HG03064 (cell line): Measurements from ENCODE around the gene ANKRD35.
"Not testable (repeated sequence)": the region's sequence is repeated elsewhere in the genome, so short reads cannot be mapped to it uniquely, and the experiment has no call there.

Source experiments
- ATAC-seq: cut with Tn5 transposase; IDR thresholded peaks from one replicate; pipeline ENCODE4 v1.9.1; 2021; ENCODE audit warnings: low read depth; ENCODE audit not compliant: unreplicated experiment

ANKRD35 gene

DNA sequence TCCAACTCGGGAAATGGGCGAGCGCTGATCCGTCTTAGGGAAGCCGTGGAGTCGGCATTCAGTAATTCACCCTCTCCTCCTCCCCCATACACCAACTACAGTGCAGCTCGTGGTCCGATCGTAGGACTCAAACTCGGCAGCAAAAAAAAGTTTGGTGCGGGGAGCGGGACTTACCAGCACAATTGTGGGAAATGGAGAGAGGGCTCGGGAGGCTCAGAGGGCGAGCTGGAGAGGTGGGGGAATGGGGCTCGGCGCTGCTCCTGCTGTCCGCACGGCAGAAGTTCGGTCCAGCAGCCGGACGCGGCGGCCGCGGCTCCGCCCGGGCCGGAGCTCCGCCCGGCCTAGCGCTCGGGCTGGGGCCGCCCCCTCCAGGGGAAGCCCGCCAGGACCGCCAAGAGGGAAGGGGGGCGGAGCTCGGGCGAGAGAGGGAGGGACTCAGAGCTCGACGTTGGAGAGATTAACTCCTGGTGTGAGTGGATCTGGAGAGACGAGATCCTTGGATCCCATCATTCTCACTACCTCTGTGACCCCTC lies 26.1 kb downstream of the ANKRD35 start:
- peak; percentile 55 for ATAC-seq

DNA sequence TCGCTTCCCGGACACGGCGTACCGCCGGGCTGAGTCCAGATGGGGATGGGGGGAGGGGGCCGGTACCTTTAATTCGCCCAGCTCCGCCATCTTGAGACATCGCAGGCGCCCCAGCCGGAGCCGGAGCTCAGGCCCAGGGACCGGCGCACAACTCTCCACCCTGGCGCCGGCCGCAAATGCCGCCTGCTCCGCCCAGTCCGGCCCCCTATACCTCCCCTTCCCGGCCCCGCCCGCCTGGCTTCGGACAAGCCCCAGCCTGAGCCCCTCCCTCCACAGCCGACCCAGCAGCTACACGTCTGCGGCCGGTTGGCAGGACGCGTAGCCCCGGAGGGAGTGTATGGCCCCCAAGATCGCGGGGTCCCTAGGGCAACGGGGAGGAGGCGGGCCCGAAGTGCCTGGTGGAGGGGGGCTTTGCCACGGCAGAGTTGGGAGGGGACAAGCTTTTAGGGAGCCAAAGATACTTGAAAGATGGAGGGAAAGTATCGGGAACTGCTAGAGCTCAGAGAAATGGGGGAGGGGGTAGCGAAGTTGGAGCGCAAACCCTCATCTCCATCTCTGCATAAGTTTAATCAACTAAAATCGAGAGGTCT lies 26.7 kb downstream of the ANKRD35 start, which contains the start of gene PIAS3:
PIAS3 (minus strand) TSS at position 181 of the 590 bp plus-strand sequence; CDS start at position 90, 91 bp downstream.
- peak; percentile 87 for ATAC-seq

DNA sequence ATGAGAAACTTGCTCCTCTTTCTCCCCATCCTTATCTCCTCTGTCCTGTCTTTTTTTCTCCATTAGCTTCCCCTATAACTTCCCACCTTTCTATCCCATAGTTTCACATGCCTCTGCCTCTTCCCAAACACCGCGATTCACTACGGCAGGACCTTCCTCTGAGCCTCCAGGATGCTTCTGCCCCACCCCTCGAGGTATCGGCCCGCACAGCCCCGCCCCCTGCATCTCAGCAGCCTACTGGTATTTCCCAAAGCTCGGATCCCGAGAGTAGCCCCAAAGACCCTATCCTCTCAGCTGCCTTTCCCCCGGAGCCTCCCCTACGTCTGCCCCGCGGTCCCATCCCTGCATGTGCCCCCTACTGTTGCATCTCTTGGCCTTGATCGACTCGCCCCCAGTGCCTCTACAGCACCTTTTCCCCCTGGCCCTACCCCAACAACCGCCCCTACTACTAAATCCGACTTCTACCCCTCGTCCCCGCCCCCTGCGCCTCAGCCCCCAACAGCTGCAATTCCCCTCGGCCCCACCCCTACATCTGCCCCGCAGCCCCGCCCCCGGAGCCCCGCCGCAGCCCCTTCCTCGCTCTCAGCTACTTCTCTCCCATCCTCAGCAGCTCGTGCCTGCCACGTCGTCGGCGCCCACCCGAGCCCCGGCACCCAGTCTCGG lies 27.3 kb downstream of the ANKRD35 start:
- ATAC-seq: peak; percentile 7

DNA sequence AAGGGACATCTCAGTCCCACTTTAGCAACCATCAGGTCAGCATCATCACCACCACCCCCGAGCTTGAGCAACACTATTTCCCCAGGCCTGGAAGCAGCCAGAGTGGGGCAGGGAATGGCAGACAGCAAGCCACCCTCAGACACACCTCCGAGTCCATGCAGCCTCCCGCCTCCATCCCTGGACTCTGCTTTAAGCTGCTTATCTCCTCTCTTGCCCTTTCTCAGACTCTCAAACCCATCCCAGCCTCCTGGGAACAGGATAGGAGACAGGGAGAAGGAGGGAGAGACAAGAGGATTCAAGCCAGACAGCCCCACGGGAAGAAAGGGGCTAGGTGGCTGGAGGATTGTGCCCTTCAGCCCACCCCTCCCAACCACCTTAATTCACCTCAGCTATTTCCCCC lies 28.5 kb downstream of the ANKRD35 start:
- ATAC-seq: no peak

DNA sequence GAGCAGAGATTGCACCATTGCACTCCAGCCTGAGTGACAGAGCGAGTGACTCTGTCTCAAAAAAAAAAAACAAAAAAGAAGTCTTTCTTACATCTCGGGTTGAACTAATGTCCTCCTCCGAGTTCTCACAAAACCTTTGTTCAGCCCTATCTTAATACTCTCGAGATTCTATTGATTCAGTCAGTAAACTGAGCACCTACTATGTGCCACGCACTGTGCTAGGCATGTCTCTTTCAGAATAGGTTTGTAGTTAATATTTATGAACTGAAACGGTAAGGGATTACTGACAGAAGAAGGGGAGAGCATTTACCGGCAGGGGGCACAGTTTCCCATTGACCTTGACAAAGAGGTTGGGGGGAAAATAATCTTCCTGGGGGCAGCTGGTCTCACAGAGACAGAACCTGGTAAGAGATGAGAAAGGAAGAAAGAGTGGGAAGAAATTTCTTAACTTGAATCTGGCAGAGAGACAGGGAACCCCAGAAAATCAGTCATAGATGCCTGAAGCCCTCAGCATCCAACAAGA lies 30.2 kb downstream of the ANKRD35 start:
- ATAC-seq: no peak

DNA sequence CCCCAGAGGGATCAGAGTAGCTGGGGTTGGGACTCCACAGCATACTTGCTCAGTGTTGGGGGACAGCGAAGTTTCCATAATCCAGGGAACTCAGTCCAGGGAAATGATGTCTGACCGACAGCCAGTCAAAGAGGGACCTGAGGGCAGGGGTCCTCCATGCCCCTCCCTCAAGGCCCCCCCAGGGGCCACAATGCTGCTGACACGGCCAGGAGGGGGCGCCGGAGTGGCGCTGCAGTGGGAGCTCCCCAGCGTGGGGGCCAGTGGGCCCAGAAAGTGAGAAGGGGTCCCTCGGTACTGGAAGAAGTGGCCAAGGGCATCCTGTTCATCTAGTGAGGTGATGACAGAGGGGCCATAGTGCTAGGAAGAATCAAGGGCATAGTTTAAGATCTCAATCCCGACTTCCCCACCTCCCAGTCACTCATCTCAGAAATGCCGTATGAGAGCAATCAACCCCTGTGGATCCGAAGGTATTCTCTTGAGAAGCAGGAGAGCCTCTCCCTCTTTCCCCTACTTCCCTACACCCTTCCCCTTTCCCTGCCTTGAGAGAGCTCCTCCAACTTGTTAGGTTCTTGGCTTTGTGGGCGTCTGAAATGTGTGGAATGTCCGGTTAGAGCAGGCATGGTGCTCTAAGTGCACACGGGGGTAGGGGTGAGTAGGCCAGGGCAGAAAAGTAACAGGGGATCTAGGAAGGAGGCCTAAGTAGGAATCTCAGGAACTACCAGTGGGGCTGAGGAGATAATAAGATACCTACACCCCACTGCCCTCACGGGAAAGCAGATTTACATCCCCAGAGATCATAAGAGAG lies 36.1 kb downstream of the ANKRD35 start:
- no peak for ATAC-seq

DNA sequence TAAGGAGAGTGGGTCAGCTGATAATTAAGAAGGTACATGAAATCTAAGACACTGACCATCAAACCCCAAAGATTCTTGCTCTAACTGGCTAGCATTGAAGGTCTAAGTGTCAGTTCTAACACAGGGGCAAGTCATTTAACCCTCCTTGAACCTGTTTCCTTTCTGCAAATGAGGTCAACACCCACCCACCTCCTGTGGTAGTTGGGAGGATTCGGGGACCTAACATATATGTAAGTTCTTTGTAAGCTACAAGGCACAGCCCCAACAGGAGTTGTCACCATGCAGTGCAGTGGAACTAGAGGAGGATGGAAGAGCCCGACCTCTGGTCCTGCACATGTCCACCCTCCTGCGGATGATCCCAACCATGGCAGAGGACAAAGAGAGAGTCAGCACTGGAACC lies 37.8 kb downstream of the ANKRD35 start:
- ATAC-seq: no peak

DNA sequence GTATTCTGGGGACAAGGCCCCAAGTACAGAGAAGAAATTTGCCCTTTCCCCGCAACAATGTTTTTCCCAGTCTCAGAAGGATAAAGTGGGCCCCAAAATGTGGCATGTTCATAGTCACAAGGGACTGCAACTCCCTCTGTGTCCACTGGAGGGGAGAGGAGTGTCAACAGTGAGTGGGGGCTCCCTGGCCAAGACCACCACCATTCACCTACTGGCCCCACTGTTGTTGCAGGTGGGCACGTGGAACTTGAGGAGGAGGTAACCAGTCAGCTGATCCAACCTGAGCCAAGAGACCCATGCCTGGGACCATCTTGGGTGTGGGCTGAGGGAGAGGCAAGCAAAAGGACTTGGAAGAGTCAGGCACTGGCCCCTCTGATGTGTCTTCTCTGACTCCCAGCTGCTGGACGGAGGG lies 39.5 kb downstream of the ANKRD35 start:
- no peak for ATAC-seq

DNA sequence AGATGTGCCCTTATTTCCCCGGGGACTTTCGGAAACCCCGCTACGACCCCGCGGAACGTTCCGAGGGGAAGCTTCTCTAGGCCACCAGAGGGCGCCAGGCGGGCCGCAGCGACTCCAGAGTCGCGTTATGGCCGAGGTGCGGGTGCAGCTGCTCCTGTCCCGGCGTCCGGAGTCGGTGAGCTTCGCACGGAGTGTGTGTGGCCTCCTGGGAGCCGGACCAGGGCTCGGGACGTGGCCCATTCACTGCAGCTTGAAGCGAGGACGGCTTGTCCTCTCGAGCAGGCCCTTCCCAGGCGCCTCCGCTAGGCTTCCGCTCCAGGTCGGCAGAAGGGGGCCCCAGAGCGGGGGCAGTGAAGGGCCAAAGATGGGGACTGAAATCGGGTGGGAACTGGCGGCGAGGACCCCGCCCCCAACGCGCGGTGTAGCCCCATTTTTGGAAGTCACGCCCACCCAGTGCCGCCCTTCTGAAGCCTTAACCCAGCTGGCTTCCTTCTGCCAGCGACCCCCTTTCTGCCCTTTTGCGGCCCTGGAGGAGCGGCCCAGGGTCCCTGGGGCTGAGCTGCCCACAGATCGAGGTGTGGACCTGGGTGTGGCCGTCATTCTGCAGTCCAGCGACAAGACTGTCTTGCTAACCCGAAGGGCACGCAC lies 40.0 kb downstream of the ANKRD35 start, which contains the start of gene NUDT17:
NUDT17 (plus strand) TSS at position 117 of the 648 bp plus-strand sequence; CDS start at position 128, 11 bp downstream.
- peak; percentile 60 for ATAC-seq

DNA sequence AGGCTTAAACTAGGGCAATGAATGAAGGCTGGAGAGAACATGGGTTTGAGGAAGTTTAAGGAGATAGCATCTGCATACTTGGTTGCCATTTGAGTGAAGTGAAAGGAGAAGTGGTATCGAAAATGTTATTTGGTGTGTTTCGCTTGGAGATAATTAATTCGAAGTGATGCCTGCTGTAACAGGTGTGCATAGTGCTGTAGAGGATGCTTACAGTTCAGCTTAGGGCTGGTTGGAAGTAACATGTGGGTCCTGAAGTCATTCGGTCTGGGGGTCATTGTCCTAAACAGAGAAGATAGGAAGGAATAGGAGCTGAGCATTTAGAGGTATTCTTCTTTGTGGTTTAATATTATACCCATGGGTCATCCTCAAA lies 40.5 kb downstream of the ANKRD35 start:
- ATAC-seq: peak; percentile 62

DNA sequence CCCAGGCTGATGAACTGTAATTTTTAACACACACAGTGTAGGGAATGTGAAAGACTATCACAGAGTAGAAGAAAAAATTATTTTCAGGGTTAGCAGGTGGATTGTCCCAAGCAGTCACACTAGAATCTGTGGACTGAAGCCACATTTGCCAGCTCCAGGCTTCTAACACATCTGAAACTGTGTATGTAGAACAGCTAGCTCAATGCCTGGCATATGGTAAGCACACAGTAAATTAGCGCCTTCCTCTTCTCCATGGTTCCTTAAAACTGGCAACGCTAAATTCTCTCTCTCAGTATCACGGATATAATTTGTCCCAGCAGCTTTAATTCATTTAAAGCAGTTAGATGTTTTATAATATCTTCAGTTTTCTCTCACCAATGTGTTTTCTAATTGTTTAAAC lies 42.6 kb downstream of the ANKRD35 start:
- ATAC-seq: no peak

DNA sequence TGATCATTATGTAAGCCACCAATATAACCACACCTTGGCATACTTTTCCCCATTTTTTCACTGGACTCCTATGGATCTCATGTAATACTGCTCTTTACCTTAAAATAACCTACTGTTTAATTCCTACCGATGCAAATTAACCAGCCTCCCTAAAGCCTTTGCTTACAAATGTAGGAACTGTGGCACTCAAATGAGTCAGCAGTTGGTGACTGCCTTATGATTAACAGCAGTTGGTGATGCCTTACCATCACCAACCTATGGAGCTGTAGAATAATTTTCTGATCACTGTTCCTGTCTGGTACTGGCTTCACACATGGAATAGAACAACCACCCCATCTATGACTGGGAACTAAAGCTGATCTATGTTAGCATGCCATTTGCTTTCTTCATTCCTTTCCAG lies 48.0 kb downstream of the ANKRD35 start:
- no peak for ATAC-seq

DNA sequence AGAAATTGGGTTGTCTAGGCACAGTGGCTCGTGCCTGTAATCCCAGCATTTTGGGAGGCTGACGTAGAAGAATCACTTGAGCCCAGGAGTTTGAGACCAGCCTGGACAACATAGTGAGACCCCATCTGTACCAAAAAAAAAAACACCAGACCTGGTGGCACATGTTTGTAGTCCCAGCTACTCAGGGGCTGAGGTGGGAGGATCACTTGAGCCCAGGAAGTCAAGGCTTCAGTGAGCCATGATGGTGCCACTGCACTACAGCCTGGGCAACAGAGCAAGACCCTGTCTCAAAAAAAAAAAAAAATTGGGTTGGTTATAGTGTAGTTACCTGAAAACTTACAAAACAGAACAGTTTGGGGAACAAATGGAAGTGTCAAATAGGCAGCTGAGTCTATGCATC lies 54.9 kb downstream of the ANKRD35 start:
- ATAC-seq: not testable (repeated sequence)

DNA sequence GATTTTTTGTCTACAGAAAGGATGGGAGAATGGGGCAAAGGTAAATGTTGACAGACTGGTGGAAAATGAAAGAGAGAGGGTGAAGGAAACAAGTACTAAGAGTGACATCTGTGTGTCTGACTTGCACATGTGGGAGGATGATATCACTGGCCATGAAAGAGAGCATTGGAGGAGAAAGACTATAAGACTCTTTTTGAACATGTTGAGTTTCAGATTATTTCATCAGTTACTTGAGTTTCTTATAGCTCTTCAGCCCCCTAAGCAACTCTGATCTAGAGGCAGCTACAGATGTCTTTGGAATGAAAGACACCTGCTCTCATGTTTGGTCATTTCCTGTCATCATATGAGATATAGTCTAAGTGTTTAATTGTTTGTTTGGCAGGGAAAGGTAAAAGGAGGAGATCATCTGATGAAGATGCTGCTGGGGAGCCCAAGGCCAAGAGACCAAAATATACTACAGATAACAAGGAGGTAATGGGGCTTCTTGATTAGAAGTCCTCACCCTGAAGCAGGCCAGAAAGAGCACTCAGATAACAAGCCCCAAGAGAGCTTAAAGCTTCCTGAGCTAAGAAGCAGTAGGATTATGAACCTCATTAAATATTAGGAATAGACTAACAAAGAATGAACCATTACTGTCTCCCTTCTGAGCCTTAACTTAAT lies 57.2 kb downstream of the ANKRD35 start:
- ATAC-seq: no peak

DNA sequence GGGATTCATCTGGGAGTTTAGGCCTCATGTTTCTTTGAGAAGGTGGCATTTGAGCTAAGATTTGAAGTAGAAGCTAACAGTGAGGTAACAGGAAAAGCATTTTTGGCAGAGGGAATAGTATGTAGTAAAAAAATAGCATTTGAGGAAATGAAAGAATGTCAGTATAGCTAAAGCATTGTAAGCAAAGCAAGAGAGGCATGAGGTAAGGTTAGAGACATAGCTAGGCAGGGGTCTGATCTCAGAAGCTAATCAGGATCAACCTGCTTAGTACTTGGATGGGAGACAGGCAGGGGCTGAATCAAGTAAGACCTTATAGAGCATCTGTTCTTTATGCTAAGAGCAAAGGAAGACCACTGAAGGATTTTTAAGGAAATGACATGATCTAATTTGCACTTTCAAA lies 57.7 kb downstream of the ANKRD35 start:
- ATAC-seq: no peak

DNA sequence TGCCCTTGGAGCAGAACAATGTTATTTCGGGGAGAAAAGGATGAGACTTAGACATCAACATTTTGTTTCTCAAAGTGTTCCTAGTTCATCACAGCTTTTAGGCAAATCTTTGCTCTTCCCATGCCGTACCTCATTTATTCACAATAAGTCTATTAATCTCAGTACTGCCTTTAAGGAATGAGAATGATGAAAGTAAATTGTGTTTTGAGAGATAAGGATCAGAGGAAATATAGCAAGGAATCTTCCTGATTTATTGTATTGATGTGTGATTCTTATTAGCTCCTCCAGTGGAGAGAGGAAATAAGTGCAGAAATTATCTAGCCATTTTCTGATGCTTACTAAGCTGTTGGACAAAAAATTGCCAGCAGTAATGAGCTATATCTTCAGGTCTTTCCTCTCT lies 59.6 kb downstream of the ANKRD35 start:
- ATAC-seq: no peak

DNA sequence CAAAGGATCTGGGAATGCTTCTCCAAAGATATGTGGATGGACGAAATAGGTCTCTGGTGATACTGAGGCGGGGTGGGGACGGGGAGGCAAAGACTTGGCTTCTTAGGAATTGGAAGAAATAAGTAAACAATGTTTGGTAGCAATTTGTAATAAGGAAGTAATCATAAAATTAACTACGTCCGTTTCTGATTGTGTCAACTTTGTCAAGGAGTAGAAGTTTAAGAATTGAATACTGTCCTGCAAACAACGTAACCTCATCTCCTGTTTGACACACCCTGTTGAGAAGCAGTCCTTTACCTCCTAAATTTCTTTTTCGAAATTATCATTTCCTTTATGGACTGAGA lies 61.2 kb downstream of the ANKRD35 start:
- no peak for ATAC-seq

DNA sequence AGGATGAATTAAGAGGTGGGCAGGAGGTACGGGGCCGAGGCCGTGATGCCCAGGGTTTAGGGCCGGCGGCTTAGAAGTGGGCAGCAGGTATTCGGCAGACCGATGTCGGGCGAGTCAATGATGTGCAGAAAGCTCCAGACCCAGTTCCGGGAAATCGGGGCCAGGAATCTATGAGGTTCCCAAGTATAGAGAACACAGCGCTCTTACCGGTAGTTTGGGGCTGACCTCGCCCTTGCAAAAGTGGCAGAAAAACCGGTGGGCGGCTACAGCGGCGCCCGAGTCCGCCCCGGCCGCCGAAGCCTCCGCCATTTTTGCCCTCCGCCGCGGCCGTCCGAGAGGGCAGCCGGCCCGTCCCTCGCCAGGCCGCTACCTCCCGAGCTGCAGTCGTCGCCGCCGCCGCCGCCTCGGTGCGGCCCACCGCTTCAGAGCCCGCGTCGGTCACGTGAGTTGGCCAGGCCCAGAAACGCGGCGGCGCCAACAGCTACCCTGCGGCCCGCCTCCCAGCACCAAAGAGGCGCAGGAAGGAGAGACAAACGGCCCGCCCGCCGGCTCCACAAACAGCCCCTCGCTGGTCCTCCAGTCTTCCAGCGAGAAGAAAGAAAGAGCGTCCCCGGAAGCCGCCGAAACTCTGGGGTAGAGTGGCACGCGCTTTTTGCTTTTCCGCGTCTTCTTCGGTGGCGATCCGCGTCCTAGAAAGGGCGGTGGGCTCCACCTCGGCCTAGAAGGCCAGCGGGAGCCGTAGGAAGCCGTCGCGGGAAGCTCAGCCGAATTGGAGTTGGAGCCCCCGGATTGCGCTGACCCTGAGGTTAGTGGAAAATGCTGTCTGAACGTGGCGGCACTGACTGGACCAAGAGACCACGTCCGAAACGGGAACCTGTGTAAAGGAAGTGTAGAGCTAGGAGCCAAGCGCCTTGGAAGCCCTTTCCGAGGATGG lies 61.8 kb downstream of the ANKRD35 start, which contains the start of the genes POLR3C and RNF115:
POLR3C (plus strand) TSS at position 636 of the 934 bp plus-strand sequence. CDS start 1,577 bp downstream, outside the sequence.
RNF115 (minus strand) TSS at position 531 of the 934 bp plus-strand sequence; CDS start at position 309, 222 bp downstream.
- ATAC-seq: peak; percentile 71
